ENCODE results near the gene C22orf23.

C22orf23 gene

DNA sequence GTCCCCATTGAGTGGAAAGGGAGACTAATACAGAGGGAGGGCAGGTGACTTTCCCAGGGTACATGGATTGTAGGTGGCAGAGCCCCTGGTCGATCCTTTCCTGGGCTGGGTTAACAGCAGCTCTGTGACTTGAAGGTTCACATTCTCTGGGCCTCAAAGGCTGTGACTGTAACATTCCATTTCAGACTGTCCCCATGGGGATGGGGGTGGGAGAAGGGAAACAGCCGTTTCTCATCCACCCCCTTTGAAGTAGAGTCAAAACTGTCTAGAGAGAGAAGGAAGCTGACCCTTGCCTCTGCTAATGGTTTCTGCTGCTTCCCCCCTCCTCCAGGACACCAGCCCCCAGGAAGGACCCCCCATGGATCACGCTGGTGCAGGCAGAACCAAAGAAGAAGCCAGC lies 28.1 kb downstream of the C22orf23 start:
- DNase-seq (ENCODE audit: low spot score): no peak

DNA sequence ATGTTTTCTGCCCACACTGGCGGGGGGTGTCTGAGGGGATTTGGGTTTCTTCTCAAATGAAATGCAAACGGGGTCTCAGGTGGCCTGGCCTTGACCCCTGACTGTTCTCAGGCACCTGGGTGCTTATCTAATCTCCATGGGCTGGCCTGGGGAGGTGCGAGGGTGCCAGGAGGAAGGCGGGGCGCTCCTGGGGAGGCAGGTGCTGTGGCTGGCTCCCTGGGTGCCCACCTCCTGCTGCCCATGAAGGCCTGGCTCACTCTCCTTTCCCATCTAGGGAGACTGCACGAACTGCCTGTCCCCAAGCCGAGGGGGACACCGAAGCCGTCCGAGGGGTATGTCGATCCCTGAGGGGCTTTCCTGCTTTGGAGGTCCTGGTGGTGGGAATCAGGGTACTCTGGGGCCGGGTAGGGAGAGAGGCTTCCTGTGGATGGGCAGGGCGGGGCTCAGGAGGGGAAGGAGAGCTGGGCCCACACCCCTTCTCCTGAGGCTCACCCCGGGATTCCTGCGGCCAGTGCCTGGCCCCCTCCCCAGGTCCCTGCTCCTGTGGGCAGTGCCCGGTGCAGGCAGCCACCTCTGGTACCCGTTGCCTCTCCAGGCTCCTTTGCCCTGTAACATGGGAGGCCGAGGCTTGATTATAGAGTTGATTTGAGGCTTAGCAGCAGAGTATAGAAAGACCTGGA lies 28.9 kb downstream of the C22orf23 start:
- DNase-seq (ENCODE audit: low spot score): no peak

DNA sequence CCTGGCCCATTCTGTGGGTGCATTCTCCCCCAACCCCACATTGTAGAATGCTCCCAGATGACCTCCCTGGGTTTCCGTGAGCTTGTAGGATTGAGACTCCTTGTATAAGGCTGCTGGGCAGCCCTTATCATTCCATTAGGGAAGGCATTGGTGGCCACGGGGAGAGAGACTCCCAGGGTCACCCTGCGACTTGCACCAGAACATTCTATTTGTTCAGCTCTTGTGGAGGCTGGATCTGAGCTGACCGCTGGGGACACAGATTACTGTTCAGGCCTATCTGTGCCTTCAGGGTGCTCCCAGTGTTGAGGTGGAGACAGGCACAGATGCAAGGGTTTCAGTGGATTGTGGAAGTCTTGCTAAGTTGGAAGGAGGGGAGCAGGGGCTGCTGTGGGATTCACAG lies 29.5 kb downstream of the C22orf23 start:
- DNase-seq (ENCODE audit: low spot score): no peak

DNA sequence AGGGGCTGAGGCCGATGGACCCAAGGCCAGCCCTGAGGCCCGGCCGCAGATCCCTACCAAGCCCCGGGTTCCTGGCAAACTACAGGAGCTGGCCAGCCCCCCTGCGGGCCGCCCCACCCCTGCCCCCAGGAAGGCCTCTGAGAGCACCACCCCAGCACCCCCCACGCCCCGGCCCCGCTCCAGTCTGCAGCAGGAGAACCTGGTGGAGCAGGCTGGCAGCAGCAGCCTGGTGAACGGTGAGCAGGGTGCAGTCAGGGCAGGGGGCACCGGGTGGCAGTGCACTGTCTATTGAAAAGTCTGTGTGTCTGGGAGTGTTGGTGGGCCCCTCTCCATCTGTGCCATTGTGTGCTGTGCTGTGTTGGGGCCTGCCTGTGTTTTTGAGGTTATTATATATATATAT lies 31.2 kb downstream of the C22orf23 start:
- no peak for DNase-seq (ENCODE audit: low spot score)

DNA sequence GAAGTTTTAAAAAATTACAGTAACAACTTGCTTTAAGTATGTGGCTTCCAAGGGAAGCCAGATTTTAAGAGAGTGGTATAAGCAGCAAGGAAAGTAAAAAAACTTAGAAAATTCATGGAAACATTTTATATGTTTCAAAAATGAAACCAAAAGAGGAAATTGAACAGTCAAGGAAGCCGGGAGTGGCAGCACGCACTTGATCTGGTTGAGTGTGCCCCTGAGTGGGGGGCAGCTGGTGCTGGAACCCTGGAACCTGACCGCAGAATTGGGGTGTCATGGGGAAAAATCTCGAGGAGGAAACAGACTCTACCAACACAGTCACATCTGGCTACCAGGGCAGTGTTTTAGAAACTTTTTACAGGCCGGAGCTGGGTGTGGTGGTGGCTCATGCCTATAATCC lies 33.3 kb downstream of the C22orf23 start:
- peak; percentile 24 for DNase-seq (ENCODE audit: low spot score)

DNA sequence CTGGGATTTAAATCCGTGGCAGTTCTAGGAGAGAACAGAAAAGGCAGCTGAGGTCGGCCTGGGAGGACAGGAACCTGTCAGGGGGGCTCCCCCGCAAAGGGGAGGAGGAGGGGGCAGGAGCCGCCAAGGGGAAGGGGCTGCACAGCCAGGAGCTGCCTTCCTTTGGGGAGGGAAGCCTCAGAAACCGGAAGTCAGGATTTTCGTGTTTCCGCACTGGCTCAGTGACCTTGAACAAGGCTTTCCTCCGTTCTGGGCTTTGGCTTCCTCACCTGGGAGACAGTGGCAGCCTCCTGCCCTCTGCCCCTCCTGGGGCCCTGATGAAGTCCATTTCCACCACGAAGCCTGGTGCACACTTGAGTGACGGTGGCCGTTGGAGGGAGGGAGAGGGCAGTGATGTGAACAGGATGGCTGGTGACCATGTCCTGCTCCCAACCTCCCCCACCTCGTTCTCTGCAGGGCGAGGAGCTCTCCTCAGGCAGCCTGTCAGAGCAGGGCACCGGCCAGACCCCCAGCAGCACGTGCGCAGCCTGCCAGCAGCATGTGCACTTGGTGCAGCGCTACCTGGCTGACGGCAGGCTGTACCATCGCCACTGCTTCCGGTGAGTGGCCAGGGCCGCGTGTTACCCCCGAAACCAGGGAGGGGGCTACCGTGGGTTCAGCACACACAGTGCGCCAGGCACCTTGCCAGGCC lies 34.7 kb downstream of the C22orf23 start:
- no peak for DNase-seq (ENCODE audit: low spot score)

DNA sequence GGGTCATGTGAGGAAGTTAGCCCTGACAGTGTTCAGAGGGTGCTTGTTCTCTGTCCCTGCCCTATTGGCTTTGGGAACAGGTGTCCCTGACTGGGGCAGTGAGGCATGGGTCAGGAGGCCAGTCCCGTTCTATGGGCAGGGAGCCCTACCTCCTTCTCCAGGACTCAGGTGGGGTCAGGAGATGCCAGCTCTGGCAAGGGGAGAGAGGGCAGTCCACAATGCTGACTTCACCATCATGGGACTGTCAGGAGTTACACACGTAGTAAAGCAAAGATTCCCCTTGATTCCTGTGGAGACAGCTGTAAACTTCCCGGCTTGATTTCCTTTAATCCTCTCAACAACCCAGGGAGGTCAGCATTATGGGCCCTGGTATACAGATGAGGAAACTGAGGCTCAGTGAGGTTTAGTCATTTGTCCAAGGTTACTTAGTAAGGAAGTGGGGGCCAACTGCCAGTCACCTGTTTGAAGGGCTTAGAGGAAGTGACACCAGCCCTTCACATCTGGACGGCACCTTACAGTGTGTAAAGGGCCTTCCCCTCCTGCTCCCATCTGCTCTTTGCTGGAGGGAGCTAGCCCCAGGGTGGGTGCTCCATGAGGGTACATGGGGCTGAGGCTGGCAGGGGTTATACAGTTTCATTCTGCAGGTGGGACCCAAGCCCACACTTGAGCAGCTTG lies 35.4 kb downstream of the C22orf23 start:
- DNase-seq (ENCODE audit: low spot score): no peak

DNA sequence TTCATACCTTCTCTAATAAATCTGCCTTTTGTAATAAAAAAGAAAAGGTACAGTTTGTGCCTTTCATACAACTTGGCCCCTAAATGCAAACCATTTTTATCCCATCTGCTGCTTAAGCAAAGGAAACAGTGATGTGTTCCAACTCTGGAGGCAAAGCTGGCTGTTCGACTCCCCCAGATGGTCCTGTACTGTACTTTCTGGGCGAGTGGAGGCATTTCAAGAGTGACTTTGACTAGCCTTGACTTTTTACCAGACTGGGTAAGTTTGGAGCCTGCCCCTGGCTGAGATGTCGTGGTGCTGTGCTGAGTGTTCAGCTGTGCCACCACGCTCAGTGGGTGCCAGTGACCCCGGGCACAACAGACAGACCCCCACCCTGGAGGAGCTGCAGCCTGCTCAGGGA lies 37.1 kb downstream of the C22orf23 start:
- DNase-seq (ENCODE audit: low spot score): no peak

DNA sequence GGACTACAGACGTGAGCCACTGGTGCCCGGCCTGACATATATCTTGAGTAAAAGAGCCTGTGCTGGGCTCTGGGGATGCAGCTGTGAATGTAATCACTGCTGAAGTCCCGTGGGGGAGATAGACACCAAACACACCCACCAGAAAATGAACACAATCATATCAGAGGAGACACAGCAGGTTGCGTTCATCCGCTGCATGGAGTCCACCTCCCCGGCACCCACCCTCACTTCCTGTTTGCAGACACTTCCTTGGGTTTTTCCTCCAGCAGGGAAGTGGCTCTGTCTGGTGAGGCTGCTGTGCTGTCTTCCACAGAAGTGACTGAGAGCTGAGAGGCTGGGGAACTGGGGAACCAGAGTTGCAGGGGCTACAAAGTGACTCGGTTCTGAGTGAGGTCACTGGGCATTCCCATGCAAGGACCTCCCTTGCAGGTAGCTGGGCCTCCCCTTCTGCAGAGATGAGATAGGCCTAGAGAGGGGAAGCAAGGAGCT lies 40.1 kb downstream of the C22orf23 start:
- no peak for DNase-seq (ENCODE audit: low spot score)

DNA sequence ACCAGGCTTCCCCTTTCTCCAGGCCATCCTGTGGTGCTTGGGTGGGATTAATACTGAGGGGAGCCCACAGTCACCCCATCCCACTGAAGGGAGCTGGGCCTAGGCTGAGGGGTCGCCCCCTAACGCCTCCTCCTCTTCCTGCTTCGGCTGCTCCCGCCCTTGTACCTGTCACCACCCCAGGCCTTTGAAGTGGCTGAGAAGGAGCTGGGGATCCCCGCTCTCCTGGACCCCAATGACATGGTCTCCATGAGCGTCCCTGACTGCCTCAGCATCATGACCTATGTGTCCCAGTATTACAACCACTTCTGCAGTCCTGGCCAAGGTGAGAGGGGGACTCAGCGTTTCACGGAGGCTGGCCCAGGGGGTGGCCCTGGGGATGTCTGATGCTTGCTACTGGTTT lies 41.2 kb downstream of the C22orf23 start:
- DNase-seq (ENCODE audit: low spot score): no peak

DNA sequence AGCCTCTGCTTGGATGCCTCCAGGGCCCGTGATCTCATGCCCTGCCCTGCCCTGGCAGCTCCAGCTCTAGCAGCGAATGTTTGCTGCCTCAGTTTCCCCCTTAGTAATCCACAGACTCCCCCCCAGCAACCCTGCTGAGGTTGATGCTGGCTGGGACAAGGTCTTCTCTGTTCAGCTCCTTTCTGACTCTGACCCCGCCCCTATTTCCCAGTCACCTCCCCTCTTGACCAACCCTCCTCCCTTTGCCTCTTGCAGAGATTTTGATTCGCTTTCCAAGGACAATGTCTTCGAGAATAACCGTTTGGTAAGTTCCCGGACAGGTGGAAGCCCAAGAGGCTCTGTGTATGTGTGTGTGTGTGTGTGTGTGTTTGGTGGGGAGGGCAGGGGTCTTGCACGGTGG lies 41.7 kb downstream of the C22orf23 start:
- no peak for DNase-seq (ENCODE audit: low spot score)

DNA sequence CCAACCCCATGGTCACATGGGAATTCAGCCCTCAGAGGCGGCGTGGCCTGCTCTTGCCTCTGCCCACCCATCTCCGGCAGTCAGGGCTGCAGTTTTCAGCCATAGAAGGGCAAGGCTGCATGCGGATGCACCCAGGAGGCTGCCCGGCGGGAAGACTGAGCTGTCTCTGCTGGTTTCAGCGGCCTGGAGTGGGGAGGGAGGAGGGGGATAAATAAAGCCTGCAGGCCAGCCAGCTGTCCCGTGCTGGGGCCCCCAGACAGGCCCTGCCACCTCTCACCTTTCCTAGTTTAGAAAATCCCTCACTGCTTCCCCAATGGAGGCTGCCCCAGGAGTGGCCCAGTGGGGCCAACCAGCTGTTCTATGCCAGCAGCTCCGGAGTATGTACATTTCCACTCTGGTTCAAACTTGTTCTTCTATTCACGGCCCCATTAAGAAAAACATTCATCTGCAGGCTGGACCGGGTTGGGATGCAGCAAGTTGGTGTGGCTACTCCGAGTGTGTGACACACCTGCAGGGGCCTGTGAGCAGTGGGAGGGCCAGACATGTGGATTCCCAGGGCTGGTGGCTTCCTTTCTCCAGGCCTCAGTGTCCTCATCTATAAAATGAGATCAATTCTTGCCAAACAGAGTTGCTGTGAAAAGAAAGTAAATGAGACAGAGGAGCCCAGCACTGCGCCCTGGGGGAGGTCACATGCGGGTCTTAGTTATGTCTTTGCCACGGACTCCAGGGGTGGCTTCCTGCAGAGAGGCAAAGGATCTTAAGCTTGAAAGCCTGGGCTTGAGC lies 42.3 kb downstream of the C22orf23 start:
- DNase-seq (ENCODE audit: low spot score): no peak

DNA sequence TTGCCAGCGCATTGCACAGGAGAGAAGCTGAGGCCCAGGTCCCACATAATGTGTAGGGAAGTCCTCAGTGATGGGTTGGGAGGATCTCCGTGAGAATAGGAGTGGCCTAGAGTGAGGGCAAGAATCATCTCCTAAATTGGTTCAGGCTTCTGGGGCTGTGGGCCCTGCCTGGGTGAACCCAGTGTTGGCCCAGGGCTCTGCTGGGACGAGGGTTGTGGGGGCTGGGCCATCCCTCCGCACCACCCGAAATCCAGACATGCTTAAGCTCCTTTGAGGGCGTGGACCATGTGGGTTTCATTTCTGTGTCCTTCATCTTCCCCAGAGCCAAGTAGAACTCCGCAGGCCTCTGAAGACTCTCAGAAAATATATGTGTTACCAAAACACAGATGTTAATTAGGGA lies 43.6 kb downstream of the C22orf23 start:
- DNase-seq (ENCODE audit: low spot score): no peak

DNA sequence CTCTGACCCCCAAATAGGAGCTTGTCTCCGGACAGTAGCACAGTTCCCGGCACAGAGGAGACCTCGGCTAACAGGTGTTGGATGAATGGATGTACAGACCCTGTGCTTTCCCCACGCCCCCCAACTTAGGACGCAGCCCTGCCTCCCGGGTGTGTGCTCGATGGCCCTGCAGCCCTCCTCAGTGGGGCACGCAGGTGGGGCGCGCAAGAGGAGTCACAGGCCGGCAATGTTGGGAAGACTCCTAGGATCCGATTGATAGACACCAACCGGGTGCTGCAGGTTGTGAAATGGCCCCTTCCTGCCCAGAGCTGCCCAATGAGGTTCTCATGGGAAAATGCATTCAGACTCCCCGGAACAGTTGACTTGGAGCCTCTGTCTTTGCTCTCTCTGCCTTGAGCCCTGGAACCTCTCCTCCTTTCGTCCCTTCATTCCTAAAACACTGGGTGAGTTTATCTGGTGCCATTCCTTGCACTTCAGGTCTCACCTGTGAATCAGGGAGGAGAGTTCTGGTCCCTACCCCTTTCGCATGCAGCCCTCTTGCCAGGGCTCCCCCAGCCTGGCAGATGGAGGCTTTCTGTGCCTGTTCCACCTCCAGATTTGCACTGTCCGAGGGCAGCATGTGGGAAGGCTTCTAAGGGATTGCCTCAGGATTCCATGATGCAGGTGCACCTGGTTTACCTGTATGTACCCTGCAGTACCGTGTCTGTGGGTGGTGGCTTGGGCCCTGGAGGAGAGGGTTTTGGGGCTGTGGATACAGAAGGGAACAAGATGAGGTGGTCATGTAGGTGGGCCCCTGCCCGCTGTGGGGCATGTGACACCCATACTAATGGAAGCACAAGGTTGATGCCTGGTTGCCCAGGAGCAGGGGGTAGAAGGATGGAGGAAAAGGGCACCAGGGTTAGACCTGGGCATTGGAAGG lies 46.1 kb downstream of the C22orf23 start:
- no peak for DNase-seq (ENCODE audit: low spot score)

DNA sequence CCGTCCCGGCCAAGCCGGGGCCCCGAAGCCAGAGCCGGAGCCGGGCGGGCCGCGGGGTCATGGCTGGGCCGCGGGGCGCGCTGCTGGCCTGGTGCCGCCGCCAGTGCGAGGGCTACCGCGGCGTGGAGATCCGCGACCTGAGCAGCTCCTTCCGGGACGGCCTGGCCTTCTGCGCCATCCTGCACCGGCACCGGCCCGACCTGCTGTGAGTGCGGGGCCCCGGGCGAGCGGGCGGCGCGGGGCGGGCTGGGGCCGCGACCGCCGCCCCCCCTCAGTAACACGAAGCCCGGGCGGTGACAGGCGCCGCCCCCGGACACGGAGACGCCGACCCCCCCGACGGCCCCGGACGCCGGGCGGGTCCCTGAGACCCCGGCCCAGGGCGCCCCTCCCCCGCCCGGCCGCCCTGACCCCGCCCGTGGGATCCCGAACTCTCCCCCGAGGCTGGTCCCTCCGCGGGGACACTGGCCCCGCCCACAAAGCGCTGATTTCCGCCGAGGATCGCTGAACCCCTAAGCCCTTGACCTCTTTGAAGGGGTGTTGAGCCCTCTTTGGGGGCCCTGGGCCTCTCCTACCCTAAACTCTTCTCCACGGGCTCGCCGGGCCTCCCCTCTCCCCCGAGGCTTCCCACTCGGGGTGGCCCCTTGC lies 46.9 kb downstream of the C22orf23 start:
- DNase-seq (ENCODE audit: low spot score): peak; percentile 47

DNA sequence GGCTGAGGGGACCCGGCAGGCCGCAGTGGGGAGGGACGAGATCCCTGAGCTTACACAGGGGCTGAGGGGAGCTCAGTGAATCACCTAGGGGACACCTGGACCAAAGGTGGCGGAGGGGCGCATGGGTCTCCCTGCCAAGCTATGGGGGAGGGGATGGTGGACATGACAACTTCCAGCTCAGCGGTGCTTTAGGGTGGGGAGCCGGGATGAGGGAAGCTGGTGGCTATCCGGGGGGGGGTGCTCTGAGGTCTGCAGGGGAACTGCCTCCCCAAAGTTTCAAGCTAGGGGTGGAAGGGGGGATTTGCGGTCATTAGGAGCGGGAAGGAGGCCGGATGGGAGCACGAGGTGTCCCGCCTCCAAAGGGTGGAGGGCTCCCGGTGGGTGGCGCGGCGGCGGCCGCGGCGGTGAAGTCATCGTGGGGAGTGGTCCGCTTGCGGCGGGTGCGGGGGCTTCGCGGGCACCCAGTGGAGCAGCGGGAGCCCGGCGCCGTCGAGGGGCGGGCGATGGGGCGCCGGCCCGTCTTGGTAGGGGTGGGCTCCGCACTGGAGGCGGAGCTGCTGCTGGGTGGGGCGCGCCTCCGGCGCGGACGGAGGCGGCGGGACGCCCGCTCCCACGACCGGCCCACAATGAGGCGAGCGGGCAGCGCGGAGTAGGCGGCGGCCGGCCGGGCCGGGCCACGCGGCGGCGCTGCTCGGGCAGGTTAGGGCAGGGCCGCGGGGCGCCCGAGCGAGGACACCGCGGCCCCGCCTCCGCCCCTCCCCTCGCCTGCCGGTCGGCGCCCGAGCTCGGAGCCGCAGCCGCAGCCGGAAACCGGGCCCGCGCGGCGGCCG lies 47.7 kb downstream of the C22orf23 start, which contains the start of gene MICALL1:
MICALL1 (plus strand) TSS at position 764 of the 830 bp plus-strand sequence. CDS start 126 bp downstream, outside the sequence.
- DNase-seq (ENCODE audit: low spot score): peak; percentile 87

DNA sequence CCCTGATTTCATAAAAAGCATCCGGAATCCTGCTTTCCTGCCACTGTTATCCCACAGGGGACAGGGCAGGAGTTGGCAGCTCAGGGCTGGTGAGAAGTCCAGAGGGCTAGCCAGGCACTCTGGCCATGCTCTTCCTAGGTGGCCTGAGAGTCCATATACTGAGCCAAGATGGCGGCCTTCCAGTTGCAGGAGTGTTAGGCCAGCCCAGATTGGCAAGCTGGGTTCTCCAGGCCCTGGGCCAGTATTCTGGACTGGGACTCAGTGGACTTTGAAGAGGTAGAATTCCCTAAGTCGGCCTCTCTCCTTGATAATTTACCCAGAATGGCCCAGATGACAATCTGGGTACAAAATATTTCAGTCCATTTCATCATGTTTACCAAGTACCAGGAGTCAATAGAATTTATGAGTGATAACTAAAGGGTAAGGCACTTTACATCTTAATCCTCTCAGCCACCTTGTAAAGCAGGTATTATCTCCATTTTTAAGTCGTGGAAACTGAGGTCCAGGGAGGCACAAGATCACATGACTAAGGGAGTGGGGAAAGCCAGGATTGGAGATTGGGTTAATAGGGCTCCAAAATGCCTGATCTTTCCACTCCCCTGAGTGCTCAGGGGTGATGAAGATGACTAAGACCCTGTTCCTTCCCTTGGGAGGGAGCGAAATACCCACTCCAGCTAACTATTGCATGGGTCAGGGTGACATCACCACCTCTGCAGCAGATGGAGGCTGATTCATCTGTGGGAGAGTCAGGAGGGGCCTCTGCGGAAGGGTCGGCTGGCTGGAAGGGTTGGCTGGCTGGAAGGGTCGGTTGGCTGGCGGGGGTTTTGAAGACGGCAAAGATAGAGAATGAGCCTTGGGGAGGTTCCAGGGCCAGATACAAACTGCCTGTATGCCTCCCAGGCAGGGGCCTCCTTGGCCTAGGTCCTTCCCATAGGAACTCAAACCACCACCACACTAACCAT lies 48.5 kb downstream of the C22orf23 start:
- no peak for DNase-seq (ENCODE audit: low spot score)

DNA sequence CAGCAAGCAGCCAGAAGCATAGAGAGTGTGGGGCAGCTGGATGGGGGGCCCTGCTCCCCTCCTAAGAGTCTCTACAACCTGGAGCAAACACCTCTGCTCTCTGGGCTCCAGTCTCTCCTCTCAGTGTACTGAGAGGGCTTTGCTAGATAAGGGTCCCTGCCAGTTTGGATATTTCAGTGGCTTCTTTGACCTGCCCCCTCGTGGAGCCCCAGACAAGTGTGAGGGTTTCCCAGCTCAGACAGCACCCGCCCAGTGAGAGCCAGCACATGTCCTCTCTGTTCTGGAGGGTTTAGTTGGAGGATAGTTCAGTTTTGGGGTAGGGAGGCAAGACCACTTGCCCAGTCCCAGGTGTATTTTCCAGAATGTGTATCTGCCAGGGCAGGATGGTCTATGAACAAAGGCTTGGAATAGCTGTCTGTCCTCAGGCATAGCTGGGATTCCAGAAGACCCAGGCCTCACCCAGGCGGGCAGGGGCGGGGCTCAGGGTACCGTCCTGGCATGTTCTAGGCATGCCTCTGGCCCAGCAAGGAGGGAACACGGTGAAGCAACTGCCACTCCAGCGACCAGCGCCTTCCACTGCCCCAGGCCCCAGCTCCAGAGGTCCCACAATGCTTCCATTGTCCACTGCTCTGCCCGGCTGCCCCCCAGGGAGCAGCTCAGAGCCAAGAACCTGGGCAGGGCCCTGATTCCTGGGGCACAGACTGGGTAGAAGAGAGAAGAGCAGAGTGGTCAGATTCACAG lies 54.8 kb downstream of the C22orf23 start:
- DNase-seq (ENCODE audit: low spot score): no peak

Measured in germinal center (tissue), 1 donor.